ENCODE data around the gene ADORA2A.

- TF ChIP-seq CTCF (IDR thresholded peaks at IDR 0.05) = no peak
- TF ChIP-seq POLR2A (IDR thresholded peaks at IDR 0.05) = no peak
- TF ChIP-seq POLR2AphosphoS5 (IDR thresholded peaks at IDR 0.05) = no peak
Observed at GRCh38 chr22:24393848-24394247, 33.6 kb upstream of the ADORA2A start.

All from breast epithelium (tissue), 3 donors.